ENCODE data around the gene EHD2.

The EHD2 gene

GRCh38 chr19:47767349-47767748 is 54.1 kb downstream of the EHD2 start:
- no peak for TF ChIP-seq NFIC (IDR thresholded peaks at IDR 0.05)
- no peak for TF ChIP-seq RAD21 (IDR thresholded peaks at IDR 0.05; ENCODE audit: low read depth)
- no peak for TF ChIP-seq EP300 (IDR thresholded peaks at IDR 0.05; ENCODE audit: borderline replicate concordance)
- no peak for TF ChIP-seq CEBPB (IDR thresholded peaks at IDR 0.05)
- TF ChIP-seq YY1 (IDR thresholded peaks at IDR 0.05; ENCODE audit: low read depth), result no peak
- TF ChIP-seq EGR1 (IDR thresholded peaks at IDR 0.05), result no peak
- no peak for TF ChIP-seq TCF12 (IDR thresholded peaks at IDR 0.05; ENCODE audit: low read depth)
- no peak for TF ChIP-seq FOXM1 (IDR thresholded peaks at IDR 0.05; ENCODE audit: borderline replicate concordance, low read depth)
- no peak for TF ChIP-seq CREB1 (IDR thresholded peaks at IDR 0.05; ENCODE audit: low read depth)
- TF ChIP-seq, protein P1, sequence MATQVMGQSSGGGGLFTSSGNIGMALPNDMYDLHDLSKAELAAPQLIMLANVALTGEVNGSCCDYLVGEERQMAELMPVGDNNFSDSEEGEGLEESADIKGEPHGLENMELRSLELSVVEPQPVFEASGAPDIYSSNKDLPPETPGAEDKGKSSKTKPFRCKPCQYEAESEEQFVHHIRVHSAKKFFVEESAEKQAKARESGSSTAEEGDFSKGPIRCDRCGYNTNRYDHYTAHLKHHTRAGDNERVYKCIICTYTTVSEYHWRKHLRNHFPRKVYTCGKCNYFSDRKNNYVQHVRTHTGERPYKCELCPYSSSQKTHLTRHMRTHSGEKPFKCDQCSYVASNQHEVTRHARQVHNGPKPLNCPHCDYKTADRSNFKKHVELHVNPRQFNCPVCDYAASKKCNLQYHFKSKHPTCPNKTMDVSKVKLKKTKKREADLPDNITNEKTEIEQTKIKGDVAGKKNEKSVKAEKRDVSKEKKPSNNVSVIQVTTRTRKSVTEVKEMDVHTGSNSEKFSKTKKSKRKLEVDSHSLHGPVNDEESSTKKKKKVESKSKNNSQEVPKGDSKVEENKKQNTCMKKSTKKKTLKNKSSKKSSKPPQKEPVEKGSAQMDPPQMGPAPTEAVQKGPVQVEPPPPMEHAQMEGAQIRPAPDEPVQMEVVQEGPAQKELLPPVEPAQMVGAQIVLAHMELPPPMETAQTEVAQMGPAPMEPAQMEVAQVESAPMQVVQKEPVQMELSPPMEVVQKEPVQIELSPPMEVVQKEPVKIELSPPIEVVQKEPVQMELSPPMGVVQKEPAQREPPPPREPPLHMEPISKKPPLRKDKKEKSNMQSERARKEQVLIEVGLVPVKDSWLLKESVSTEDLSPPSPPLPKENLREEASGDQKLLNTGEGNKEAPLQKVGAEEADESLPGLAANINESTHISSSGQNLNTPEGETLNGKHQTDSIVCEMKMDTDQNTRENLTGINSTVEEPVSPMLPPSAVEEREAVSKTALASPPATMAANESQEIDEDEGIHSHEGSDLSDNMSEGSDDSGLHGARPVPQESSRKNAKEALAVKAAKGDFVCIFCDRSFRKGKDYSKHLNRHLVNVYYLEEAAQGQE (IDR thresholded peaks at IDR 0.05; ENCODE audit: low read depth), result no peak
- no peak for TF ChIP-seq MAX (IDR thresholded peaks at IDR 0.05)
- TF ChIP-seq, protein P2, sequence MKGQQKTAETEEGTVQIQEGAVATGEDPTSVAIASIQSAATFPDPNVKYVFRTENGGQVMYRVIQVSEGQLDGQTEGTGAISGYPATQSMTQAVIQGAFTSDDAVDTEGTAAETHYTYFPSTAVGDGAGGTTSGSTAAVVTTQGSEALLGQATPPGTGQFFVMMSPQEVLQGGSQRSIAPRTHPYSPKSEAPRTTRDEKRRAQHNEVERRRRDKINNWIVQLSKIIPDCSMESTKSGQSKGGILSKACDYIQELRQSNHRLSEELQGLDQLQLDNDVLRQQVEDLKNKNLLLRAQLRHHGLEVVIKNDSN (IDR thresholded peaks at IDR 0.05), result no peak
- no peak for TF ChIP-seq TAF1 (IDR thresholded peaks at IDR 0.05; ENCODE audit: low read depth)
- TF ChIP-seq TEAD4 (IDR thresholded peaks at IDR 0.05), result no peak
- no peak for TF ChIP-seq ZBTB7A (IDR thresholded peaks at IDR 0.05; ENCODE audit: low read depth)

GRCh38 chr19:47768604-47769003 is 55.4 kb downstream of the EHD2 start:
- TF ChIP-seq RAD21 (IDR thresholded peaks at IDR 0.05; ENCODE audit: low read depth) (no peak), MAX (IDR thresholded peaks at IDR 0.05) (no peak), EGR1 (IDR thresholded peaks at IDR 0.05) (no peak), YY1 (IDR thresholded peaks at IDR 0.05; ENCODE audit: low read depth) (no peak), TEAD4 (IDR thresholded peaks at IDR 0.05) (no peak), CREB1 (IDR thresholded peaks at IDR 0.05; ENCODE audit: low read depth) (no peak), FOXM1 (IDR thresholded peaks at IDR 0.05; ENCODE audit: borderline replicate concordance, low read depth) (no peak), ZBTB7A (IDR thresholded peaks at IDR 0.05; ENCODE audit: low read depth) (no peak), NFIC (IDR thresholded peaks at IDR 0.05) (no peak), CEBPB (IDR thresholded peaks at IDR 0.05) (no peak), TCF12 (IDR thresholded peaks at IDR 0.05; ENCODE audit: low read depth) (no peak), EP300 (IDR thresholded peaks at IDR 0.05; ENCODE audit: borderline replicate concordance) (no peak), TAF1 (IDR thresholded peaks at IDR 0.05; ENCODE audit: low read depth) (no peak)
- TF ChIP-seq, protein P1 (IDR thresholded peaks at IDR 0.05; ENCODE audit: low read depth), result no peak
- TF ChIP-seq, protein P2 (IDR thresholded peaks at IDR 0.05), result no peak

DNA sequence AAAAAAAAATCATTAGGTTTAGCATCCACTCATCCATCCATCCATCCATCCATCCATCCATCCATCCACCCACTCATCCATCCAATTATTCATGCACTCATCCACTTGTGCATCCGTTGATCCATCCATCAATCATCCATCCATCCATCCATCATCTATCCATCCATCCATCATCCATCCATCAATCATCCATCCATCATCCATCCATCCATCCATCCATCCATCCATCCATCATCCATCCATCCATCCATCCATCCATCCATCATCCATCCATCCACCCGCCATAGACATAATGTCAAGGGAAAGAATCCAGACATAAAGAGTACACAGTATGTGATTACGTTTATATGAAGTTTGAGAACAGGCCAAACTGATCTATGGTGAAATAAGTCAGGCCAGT is 56.3 kb downstream of the EHD2 start:
- TF ChIP-seq FOXM1 (IDR thresholded peaks at IDR 0.05; ENCODE audit: borderline replicate concordance, low read depth) (no peak), TEAD4 (IDR thresholded peaks at IDR 0.05) (no peak), TAF1 (IDR thresholded peaks at IDR 0.05; ENCODE audit: low read depth) (no peak), MAX (IDR thresholded peaks at IDR 0.05) (no peak), CEBPB (IDR thresholded peaks at IDR 0.05) (no peak), TCF12 (IDR thresholded peaks at IDR 0.05; ENCODE audit: low read depth) (no peak), EGR1 (IDR thresholded peaks at IDR 0.05) (no peak), ZBTB7A (IDR thresholded peaks at IDR 0.05; ENCODE audit: low read depth) (no peak), RAD21 (IDR thresholded peaks at IDR 0.05; ENCODE audit: low read depth) (no peak), YY1 (IDR thresholded peaks at IDR 0.05; ENCODE audit: low read depth) (no peak), EP300 (IDR thresholded peaks at IDR 0.05; ENCODE audit: borderline replicate concordance) (no peak), NFIC (IDR thresholded peaks at IDR 0.05) (no peak), CREB1 (IDR thresholded peaks at IDR 0.05; ENCODE audit: low read depth) (no peak)
- TF ChIP-seq, protein P1 (IDR thresholded peaks at IDR 0.05; ENCODE audit: low read depth), result no peak
- TF ChIP-seq, protein P2 (IDR thresholded peaks at IDR 0.05), result no peak

All from Ishikawa (cell line).